Testis (tissue), 2 donors: ENCODE results near the gene KCTD16.

Experiments used
- CTCF ChIP-seq, 3 experiments: fragments of 450-650 bp in 2 of 3; fragments of 200-600 bp in 1 of 3; sonication (generic) in 1 of 3; IDR thresholded peaks; one replicate each; pipeline ENCODE4 v1.5.1; 2016 to 2019; ENCODE audit warnings: antibody characterized with exemption in 3 of 3, mild to moderate bottlenecking in 2 of 3, moderate library complexity in 1 of 3
- POLR2A ChIP-seq: fragments of 450-650 bp; IDR thresholded peaks from one replicate; pipeline ENCODE4 v1.6.1; 2017; ENCODE audit warnings: antibody characterized with exemption, mild to moderate bottlenecking, moderate library complexity

- TF ChIP-seq CTCF (IDR thresholded peaks at IDR 0.05) (no peak), POLR2A (no peak)
Measured at GRCh38 chr5:144196612-144197011, 25.9 kb downstream of the KCTD16 start.
